DND-41 (cell line): ENCODE results near the gene CDC123.
"Not testable (repeated sequence)": the region's sequence is repeated elsewhere in the genome, so short reads cannot be mapped to it uniquely, and the experiment has no call there.

Experiments
- ATAC-seq: fragments of 200-7000 bp; cut with Tn5 transposase; 3 replicates; pipeline ENCODE4 v1.9.1; 2021; ENCODE audit warnings: low read depth; ENCODE audit not compliant: insufficient read depth
- DNase-seq: peaks from one replicate; pipeline ENCODE4 v3.0.0-alpha.2; 2020
- H2AFZ ChIP-seq: 2 replicates; pipeline ENCODE4 v1.6.0; 2012; ENCODE audit warnings: low read depth, low read length
- H3K27ac ChIP-seq: 2 replicates; pipeline ENCODE4 v1.5.1; 2012; ENCODE audit warnings: low read length, inconsistent platforms
- H3K27me3 ChIP-seq: fragments of 200-600 bp; sonication (generic); 2 replicates; pipeline ENCODE4 v1.6.0; 2012; ENCODE audit warnings: low read length, mild to moderate bottlenecking, inconsistent platforms; ENCODE audit not compliant: insufficient read depth, poor library complexity
- H3K36me3 ChIP-seq: 2 replicates; pipeline ENCODE4 v1.5.1; 2012; ENCODE audit warnings: low read length, inconsistent platforms; ENCODE audit not compliant: insufficient read depth
- H3K4me1 ChIP-seq: 2 replicates; pipeline ENCODE4 v1.5.1; 2012; ENCODE audit warnings: mild to moderate bottlenecking, low read length; ENCODE audit not compliant: insufficient read depth
- H3K4me2 ChIP-seq: 2 replicates; pipeline ENCODE4 v1.6.0; 2012; ENCODE audit warnings: mild to moderate bottlenecking, moderate library complexity, low read length, inconsistent platforms; ENCODE audit not compliant: insufficient read depth
- H3K4me3 ChIP-seq, 2 experiments: fragments of 200-600 bp in 1 of 2; shearing (Covaris generic) in 1 of 2; 2 replicates each; pipeline ENCODE4 v1.5.1; 2012 to 2016; ENCODE audit warnings: inconsistent platforms in 2 of 2, low read length in 2 of 2, mild to moderate bottlenecking in 2 of 2, low read depth in 1 of 2, moderate library complexity in 1 of 2
- H3K79me2 ChIP-seq: 2 replicates; pipeline ENCODE4 v1.6.0; 2012; ENCODE audit warnings: low read length, inconsistent platforms; ENCODE audit not compliant: insufficient read depth
- H3K9ac ChIP-seq: 2 replicates; pipeline ENCODE4 v1.6.0; 2012; ENCODE audit warnings: low read depth, mild to moderate bottlenecking, inconsistent platforms, low read length, moderate library complexity
- H3K9me3 ChIP-seq: 2 replicates; pipeline ENCODE4 v1.5.1; 2012; ENCODE audit warnings: low read length, moderate library complexity, mild to moderate bottlenecking, inconsistent platforms; ENCODE audit not compliant: insufficient read depth, severe bottlenecking
- H4K20me1 ChIP-seq: 2 replicates; pipeline ENCODE4 v1.6.0; 2012; ENCODE audit warnings: low read length; ENCODE audit not compliant: insufficient read depth
- EZH2 ChIP-seq: IDR thresholded peaks from 3 replicates; pipeline ENCODE4 v1.6.1; 2012; ENCODE audit warnings: borderline replicate concordance, low read depth, mild to moderate bottlenecking, moderate library complexity, low read length, inconsistent platforms; ENCODE audit not compliant: severe bottlenecking
- TF ChIP-seq, protein P1 (sequence below): IDR thresholded peaks from 2 replicates; pipeline ENCODE4 v1.5.1; 2012; ENCODE audit warnings: borderline replicate concordance, low read length, moderate library complexity, mild to moderate bottlenecking; ENCODE audit not compliant: poor library complexity, severe bottlenecking; ENCODE audit errors: extremely low read depth

Gene CDC123

DNA sequence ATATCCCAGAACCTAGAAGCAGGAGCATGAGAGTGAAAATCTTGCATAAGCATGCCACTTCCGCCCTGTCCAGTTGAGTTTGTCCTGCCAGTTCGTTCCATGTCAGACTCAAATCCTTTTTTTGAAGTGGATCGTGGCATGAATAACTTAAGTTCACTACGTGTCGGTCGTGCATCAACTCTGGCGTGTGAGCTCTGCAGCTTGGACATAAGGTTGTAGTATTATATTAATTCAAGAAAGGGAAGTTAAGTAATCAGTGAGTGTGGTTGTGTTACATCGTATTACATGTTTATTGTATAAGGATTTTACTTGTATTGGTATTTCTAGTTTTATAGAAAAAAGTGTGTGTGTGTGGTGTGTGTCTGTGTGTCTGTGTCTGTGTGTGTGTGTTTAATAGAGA, 23.0 kb downstream of the CDC123 start:
- Histone ChIP-seq H3K4me2 (no peak overlapping the region), H3K27me3 (no peaks in the 10 kb centered on the region), H3K79me2 (peaks cover 27% of the 10 kb centered on the region; the same call in 1 of the 2 replicates), H2AFZ (no peak overlapping the region), H3K4me1 (no peaks in the 10 kb centered on the region), H3K27ac (no peak overlapping the region; the same call in 1 of the 2 replicates), H3K9ac (no peak overlapping the region), H3K4me3 (no peak overlapping the region), H4K20me1 (peaks cover 6% of the 10 kb centered on the region; the same call in 1 of the 2 replicates), H3K36me3 (peaks cover 82% of the 10 kb centered on the region), H3K9me3 (no peaks in the 10 kb centered on the region)
- no peak for DNase-seq
- no peak for TF ChIP-seq EZH2
- ATAC-seq: no peak

DNA sequence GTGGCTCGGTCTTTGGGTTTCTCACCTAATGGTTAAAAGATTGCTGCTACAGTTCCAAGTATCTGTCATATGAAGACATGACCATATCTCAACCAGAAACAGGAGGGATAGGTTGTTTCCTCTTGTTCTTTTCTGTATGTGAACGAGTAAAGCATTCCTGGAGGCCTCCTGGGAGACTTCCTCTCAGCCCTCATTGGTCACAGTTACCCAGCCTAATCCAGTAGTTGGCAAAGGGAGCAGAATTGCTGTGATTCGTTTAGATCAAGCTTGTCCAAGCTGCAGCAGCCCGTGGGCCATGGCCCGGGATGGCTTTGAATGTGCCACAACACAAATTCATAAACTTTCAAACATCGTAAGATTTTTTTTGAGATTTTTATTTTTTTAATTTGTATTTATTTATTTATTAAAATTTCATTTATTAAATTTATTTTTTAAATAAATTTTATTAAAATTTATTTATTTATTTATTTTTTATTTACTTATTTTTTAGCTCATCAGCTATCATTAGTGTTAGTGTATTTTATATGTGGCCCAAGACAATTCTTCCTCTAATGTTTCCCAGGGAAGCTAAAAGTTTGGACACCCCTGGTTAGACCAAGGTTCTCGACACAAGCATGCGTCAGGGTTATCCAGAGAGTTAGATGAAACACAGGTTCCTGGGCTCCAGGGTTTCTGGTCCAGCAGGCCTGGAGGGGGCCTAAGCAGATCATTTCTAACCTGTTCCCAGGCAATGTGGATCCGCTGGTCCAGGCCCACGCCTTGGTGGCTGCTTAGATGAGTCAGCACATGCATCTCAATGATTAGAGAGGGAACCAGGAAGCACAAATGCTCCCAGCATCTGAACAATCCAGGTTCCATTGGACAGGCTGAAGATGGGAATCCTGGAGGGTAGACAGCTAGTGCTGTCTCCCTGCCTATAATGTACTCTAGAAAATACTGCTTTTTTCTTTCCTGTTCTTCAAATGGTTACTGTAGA, 25.6 kb downstream of the CDC123 start:
- no peaks in the 10 kb centered on the region for H3K4me1 ChIP-seq
- H3K27ac ChIP-seq: no peak overlapping the region
- H3K79me2 ChIP-seq: peaks cover 25% of the 10 kb centered on the region; the same call in 1 of the 2 replicates
- ATAC-seq (no peak), DNase-seq (no peak)
- peaks cover 3% of the 10 kb centered on the region for H3K9me3 ChIP-seq
- H2AFZ ChIP-seq: no peak overlapping the region
- H3K4me2 ChIP-seq: no peak overlapping the region
- H3K36me3 ChIP-seq: peaks cover 87% of the 10 kb centered on the region
- H3K4me3 ChIP-seq: no peak overlapping the region
- H4K20me1 ChIP-seq: no peaks in the 10 kb centered on the region
- H3K27me3 ChIP-seq: no peaks in the 10 kb centered on the region
- no peak overlapping the region for H3K9ac ChIP-seq
- TF ChIP-seq, protein P1, sequence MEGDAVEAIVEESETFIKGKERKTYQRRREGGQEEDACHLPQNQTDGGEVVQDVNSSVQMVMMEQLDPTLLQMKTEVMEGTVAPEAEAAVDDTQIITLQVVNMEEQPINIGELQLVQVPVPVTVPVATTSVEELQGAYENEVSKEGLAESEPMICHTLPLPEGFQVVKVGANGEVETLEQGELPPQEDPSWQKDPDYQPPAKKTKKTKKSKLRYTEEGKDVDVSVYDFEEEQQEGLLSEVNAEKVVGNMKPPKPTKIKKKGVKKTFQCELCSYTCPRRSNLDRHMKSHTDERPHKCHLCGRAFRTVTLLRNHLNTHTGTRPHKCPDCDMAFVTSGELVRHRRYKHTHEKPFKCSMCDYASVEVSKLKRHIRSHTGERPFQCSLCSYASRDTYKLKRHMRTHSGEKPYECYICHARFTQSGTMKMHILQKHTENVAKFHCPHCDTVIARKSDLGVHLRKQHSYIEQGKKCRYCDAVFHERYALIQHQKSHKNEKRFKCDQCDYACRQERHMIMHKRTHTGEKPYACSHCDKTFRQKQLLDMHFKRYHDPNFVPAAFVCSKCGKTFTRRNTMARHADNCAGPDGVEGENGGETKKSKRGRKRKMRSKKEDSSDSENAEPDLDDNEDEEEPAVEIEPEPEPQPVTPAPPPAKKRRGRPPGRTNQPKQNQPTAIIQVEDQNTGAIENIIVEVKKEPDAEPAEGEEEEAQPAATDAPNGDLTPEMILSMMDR: no peak
- TF ChIP-seq EZH2: no peak

DNA sequence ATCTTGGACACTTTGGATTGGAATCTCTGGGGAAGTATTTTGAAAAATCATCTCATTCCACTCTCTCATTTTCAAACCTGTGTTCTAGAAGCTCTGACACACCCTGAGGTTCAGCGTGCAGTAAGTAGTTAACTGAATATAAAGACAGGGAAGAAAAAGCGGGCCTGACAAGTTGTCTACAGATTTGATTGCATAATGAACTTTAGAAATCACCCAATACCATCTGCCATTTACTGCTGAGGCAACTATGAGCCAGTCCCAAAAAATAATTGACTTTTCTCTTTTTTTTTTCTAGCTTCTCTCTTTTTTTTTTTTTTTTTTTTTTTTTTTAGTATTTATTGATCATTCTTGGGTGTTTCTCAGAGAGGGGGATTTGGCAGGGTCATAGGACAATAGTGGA, 29.5 kb downstream of the CDC123 start:
- H3K36me3 ChIP-seq: peaks cover 73% of the 10 kb centered on the region
- H3K27me3 ChIP-seq: no peaks in the 10 kb centered on the region
- DNase-seq (no peak), ATAC-seq (no peak)
- H4K20me1 ChIP-seq: no peaks in the 10 kb centered on the region
- no peak overlapping the region for H2AFZ ChIP-seq
- peaks cover 3% of the 10 kb centered on the region for H3K9me3 ChIP-seq
- no peaks in the 10 kb centered on the region for H3K4me1 ChIP-seq
- no peak overlapping the region for H3K4me2 ChIP-seq
- no peak overlapping the region for H3K9ac ChIP-seq
- TF ChIP-seq, protein P1: no peak
- no peak for TF ChIP-seq EZH2
- H3K4me3 ChIP-seq: no peak overlapping the region
- peaks cover 19% of the 10 kb centered on the region; the same call in 1 of the 2 replicates for H3K79me2 ChIP-seq
- no peak overlapping the region for H3K27ac ChIP-seq

DNA sequence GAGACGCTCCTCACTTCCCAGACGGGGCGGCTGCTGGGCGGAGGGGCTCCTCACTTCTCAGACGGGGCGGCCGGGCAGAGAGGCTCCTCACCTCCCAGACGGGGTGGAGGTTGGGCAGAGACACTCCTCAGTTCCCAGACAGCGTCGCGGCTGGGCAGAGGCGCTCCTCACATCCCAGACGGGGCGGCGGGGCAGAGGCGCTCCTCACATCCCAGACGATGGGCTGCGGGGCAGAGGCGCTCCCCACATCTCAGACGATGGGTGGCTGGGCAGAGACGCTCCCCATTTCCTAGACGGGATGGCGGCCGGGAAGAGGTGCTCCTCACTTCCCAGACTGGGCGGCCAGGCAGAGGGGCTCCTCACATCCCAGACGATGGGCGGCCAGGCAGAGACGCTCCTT, 30.4 kb downstream of the CDC123 start:
- H3K27ac ChIP-seq, H3K4me2 ChIP-seq, H3K27me3 ChIP-seq, DNase-seq, H3K4me3 ChIP-seq, H4K20me1 ChIP-seq, H3K9me3 ChIP-seq, H2AFZ ChIP-seq, H3K4me1 ChIP-seq, ATAC-seq, H3K9ac ChIP-seq: not testable (repeated sequence)
- peaks cover 75% of the 10 kb centered on the region for H3K36me3 ChIP-seq
- H3K79me2 ChIP-seq: peaks cover 15% of the 10 kb centered on the region; the same call in 1 of the 2 replicates
